Measurements from ENCODE around the gene CCP110. TPM values are rescaled to one million over a fixed set of nuclear protein-coding genes. Genes with fewer than 3 reads are reported as not detected.

The CCP110 gene
- total RNA-seq, 4 donors from 2014 or later = 7.1 to 43.4 (median 14.2) TPM

- no peak overlapping the region for H3K27ac ChIP-seq
- no peaks in the 10 kb centered on the region for H3K4me1 ChIP-seq
- no peaks in the 10 kb centered on the region for H3K9me3 ChIP-seq
- 94 to 96% methylated on average over 3 of the region's 3 CpGs for WGBS, 2 donors (ENCODE audit: low coverage in 1 of 2)
- intact Hi-C loops (cut with DNase I; ENCODE audit: low total_unique reads) (no loop called here), in situ Hi-C loops (cut with MboI; ENCODE audit: low pct_ligation_motif_present in 1 of 4, low pct_unique_long_range_greater_than_20kb in 1 of 4, low sequenced_read_pairs in 3 of 4) (loop anchor here in 1 of 4 donors (25.0 kb wide), 1 partner anchor 412 kb away; no protein-coding TSS in a partner anchor)
- TF ChIP-seq POLR2AphosphoS5 (IDR thresholded peaks at IDR 0.05) (no peak), EP300 (IDR thresholded peaks at IDR 0.05; ENCODE audit: low read depth) (no peak), POLR2A (IDR thresholded peaks at IDR 0.05) (no peak)
- H3K27me3 ChIP-seq = no peaks in the 10 kb centered on the region
- peaks cover 0 to 45% (median 14%) of the 10 kb centered on the region in 4 donors for H3K36me3 ChIP-seq
- DNase-seq = no peak
- H3K4me3 ChIP-seq = no peak overlapping the region
These were observed 24.3 kb upstream of the CCP110 start for GRCh38 chr16:19499481-19499880.

- Histone ChIP-seq H3K4me3 (no peak overlapping the region), H3K27me3 (no peaks in the 10 kb centered on the region), H3K9me3 (no peaks in the 10 kb centered on the region), H3K27ac (no peak overlapping the region), H3K4me1 (no peaks in the 10 kb centered on the region), H3K36me3 (peaks cover 0 to 62% (median 21%) of the 10 kb centered on the region in 4 donors)
- in situ Hi-C loops (cut with MboI; ENCODE audit: low pct_ligation_motif_present in 1 of 4, low pct_unique_long_range_greater_than_20kb in 1 of 4, low sequenced_read_pairs in 3 of 4) (loop anchor here in 3 of 4 donors (10.0 to 25.0 kb wide), 3 partner anchors 118 to 415 kb away; no protein-coding TSS in a partner anchor), intact Hi-C loops (cut with DNase I; ENCODE audit: low total_unique reads) (no loop called here)
- peak; percentile 83 for DNase-seq
- TF ChIP-seq CTCF (IDR thresholded peaks at IDR 0.05) = peak; percentile 64 to 80 (median 74)
- no peak for TF ChIP-seq POLR2A (IDR thresholded peaks at IDR 0.05)
- 98 to 100% methylated on average over 2 to 3 of the region's 3 CpGs for WGBS, 2 donors (ENCODE audit: low coverage in 1 of 2)
These were observed 21.2 kb upstream of the CCP110 start for GRCh38 chr16:19502395-19503131.

DNA sequence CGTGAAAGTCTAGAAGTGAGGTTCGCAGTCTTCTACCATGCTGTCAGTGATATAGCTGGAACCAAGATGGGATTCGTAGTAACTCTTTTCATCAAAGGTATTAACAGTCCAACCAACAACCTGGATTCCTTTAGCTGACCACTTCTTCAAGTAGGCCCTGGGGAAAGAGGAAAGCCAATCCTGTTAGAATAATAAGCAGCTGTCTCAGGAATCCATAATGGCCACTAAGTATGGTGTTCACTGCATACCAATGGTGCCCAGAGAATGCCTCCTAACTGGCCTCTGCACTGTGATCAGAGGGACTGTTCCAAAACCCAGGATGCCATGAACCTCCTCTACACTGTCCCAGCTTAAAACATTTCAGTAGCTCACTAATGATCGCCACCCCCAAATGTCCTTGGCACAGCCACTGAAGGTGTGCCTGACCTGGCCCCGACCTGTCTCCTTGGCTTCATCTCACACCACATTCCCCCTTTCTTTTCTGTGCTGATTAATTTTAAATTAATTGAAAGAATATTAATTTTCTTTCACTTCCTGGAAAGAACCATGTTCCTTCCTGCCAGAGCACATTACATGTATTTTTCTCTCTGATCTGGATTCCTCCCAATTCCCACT lies 20.2 kb upstream of the CCP110 start:
- in situ Hi-C loops (cut with MboI; ENCODE audit: low pct_ligation_motif_present in 1 of 4, low pct_unique_long_range_greater_than_20kb in 1 of 4, low sequenced_read_pairs in 3 of 4) = loop anchor here in 3 of 4 donors (10.0 to 25.0 kb wide), 3 partner anchors 119 to 416 kb away; no protein-coding TSS in a partner anchor
- intact Hi-C loops (cut with DNase I; ENCODE audit: low total_unique reads) = no loop called here
- TF ChIP-seq POLR2AphosphoS5 (IDR thresholded peaks at IDR 0.05) = peak in 1 of 3 donors; percentile 3
- TF ChIP-seq CTCF (IDR thresholded peaks at IDR 0.05) = no peak

GRCh38 chr16:19505600-19506303 lies 18.0 kb upstream of the CCP110 start:
- no peak for DNase-seq
- H3K4me1 ChIP-seq = no peaks in the 10 kb centered on the region
- intact Hi-C loops (cut with DNase I; ENCODE audit: low total_unique reads) = no loop called here
- H3K27me3 ChIP-seq = no peaks in the 10 kb centered on the region
- H3K36me3 ChIP-seq = peaks cover 0 to 53% (median 21%) of the 10 kb centered on the region in 4 donors
- TF ChIP-seq EP300 (IDR thresholded peaks at IDR 0.05; ENCODE audit: low read depth) (no peak), POLR2A (IDR thresholded peaks at IDR 0.05) (no peak), POLR2AphosphoS5 (IDR thresholded peaks at IDR 0.05) (no peak), CTCF (IDR thresholded peaks at IDR 0.05) (no peak)
- H3K9me3 ChIP-seq = no peaks in the 10 kb centered on the region
- 67 to 75% methylated on average over 3 to 5 of the region's 5 CpGs for WGBS, 2 donors (ENCODE audit: low coverage in 1 of 2)
- no peak overlapping the region for H3K27ac ChIP-seq
- H3K4me3 ChIP-seq = no peak overlapping the region
- in situ Hi-C loops (cut with MboI; ENCODE audit: low pct_ligation_motif_present in 1 of 4, low pct_unique_long_range_greater_than_20kb in 1 of 4, low sequenced_read_pairs in 3 of 4) = loop anchor here in 3 of 4 donors (10.0 to 25.0 kb wide), 3 partner anchors 121 to 418 kb away; no protein-coding TSS in a partner anchor

More for the DNA sequence above, 20.2 kb upstream of the CCP110 start:
- peaks cover 0 to 59% (median 18%) of the 10 kb centered on the region in 4 donors for H3K36me3 ChIP-seq
- no peak overlapping the region for H3K27ac ChIP-seq
- H3K4me1 ChIP-seq = no peaks in the 10 kb centered on the region
- no peaks in the 10 kb centered on the region for H3K9me3 ChIP-seq
- DNase-seq = no peak
- H3K27me3 ChIP-seq = no peaks in the 10 kb centered on the region
- WGBS, 2 donors (ENCODE audit: low coverage in 1 of 2) = 92 to 100% methylated on average over 4 to 5 of the region's 5 CpGs
- no peak overlapping the region for H3K4me3 ChIP-seq

All from transverse colon (tissue), 4 donors.